ENCODE results near the gene CES3. TPM values are rescaled to one million over a fixed set of nuclear protein-coding genes. Genes with fewer than 3 reads are reported as not detected.

CES3 gene, protein sequence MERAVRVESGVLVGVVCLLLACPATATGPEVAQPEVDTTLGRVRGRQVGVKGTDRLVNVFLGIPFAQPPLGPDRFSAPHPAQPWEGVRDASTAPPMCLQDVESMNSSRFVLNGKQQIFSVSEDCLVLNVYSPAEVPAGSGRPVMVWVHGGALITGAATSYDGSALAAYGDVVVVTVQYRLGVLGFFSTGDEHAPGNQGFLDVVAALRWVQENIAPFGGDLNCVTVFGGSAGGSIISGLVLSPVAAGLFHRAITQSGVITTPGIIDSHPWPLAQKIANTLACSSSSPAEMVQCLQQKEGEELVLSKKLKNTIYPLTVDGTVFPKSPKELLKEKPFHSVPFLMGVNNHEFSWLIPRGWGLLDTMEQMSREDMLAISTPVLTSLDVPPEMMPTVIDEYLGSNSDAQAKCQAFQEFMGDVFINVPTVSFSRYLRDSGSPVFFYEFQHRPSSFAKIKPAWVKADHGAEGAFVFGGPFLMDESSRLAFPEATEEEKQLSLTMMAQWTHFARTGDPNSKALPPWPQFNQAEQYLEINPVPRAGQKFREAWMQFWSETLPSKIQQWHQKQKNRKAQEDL
- total RNA-seq: under 1 TPM in 2 of 3 donors, not detected in 1; 0.10 to 0.30 TPM

GRCh38 chr16:66961065-66961744, at the start of gene CES3:
TSS of gene CES3 (plus strand) at chr16:66961266. CDS start at chr16:66961308, 42 bp downstream.
- peak; percentile 42 for DNase-seq
- H3K9me3 Mint-ChIP-seq: no peaks in the 10 kb centered on the region
- H3K27me3 Mint-ChIP-seq (ENCODE audit: low read depth): no peaks in the 10 kb centered on the region
- H3K4me3 Mint-ChIP-seq: no peak within 1 kb of the TSS
- no peaks in the 10 kb centered on the region for H3K36me3 Mint-ChIP-seq (ENCODE audit: insufficient read depth)
- peaks cover 9% of the 10 kb centered on the region for H3K4me1 Mint-ChIP-seq (ENCODE audit: low read depth)
- peak; percentile 95 to 96 for ATAC-seq

- H3K4me1 Mint-ChIP-seq (ENCODE audit: low read depth): no peaks in the 10 kb centered on the region
- no peak overlapping the region for H3K4me3 Mint-ChIP-seq
- ATAC-seq (no peak), DNase-seq (no peak)
- no peaks in the 10 kb centered on the region for H3K36me3 Mint-ChIP-seq (ENCODE audit: insufficient read depth)
- H3K9me3 Mint-ChIP-seq: no peaks in the 10 kb centered on the region
- H3K27me3 Mint-ChIP-seq (ENCODE audit: low read depth): no peaks in the 10 kb centered on the region
These were observed 49.3 kb upstream of the CES3 start for GRCh38 chr16:66911801-66912200.

DNA sequence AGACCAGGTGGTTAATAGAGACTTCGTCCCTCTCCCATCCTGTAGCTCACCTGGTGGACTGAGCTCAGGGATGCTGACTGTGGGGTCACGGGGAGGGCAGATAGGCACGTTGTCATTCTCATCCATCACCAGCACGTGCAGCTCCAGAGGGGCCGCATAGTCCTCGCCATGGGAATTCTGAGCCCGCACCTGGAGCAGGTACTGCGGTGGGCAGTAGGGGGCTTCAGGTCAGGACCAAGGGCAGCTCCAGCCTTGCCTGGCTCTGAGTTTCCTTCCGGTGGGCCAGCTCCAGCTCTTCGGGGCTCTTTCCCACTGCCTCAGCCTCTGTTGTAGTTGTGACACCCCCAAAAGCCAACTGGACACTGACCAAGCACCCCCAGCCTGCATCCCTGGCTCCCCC, 48.0 kb upstream of the CES3 start:
- Mint-ChIP-seq H3K4me3 (no peak overlapping the region), H3K4me1 (ENCODE audit: low read depth) (no peaks in the 10 kb centered on the region), H3K27me3 (ENCODE audit: low read depth) (no peaks in the 10 kb centered on the region), H3K36me3 (ENCODE audit: insufficient read depth) (no peaks in the 10 kb centered on the region), H3K9me3 (no peaks in the 10 kb centered on the region)
- no peak for DNase-seq
- no peak for ATAC-seq

DNA sequence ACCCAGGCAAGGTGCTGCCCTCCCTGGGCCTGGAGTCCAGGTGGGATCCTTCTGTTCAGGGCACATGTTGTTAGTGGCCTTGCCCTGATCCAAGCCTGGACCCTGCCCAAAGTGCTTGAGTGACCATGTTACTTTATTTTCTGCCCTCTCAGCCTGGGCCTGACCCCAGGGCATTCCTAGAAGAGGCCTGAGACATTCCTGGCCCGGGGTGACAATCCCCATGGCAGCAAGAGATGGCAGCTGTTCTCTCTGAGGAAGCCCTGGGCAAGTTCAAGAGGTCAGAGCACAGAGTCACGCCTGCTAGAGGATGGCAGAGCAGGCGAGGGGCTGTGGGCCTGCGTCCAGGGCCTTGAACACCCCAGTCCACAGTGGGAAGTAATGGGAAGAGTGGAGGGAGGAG, 47.4 kb upstream of the CES3 start:
- Mint-ChIP-seq H3K27me3 (ENCODE audit: low read depth) (no peaks in the 10 kb centered on the region), H3K4me3 (no peak overlapping the region), H3K9me3 (no peaks in the 10 kb centered on the region), H3K36me3 (ENCODE audit: insufficient read depth) (no peaks in the 10 kb centered on the region), H3K4me1 (ENCODE audit: low read depth) (no peaks in the 10 kb centered on the region)
- ATAC-seq (no peak), DNase-seq (no peak)

DNA sequence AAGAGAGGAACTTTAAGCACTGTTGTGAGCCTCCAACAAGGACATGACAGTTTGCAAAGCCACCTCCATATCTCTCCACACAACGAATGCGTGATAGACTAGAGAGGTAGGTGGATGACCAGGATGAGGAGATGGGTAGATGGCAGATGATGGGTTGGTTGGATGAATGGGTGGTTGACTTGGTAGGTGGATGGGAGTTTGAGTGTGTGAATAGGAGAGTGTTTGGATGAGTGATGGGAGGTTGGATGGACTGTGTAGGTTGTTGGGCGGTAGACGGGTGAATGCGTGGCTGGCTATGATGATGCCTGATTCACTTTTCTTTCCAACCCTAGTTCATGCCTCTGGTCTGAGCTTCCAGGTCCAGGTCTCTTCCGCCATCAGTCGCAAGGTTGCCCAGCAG, 46.5 kb upstream of the CES3 start:
- H3K36me3 Mint-ChIP-seq (ENCODE audit: insufficient read depth): no peaks in the 10 kb centered on the region

GRCh38 chr16:66915041-66915440, 46.0 kb upstream of the CES3 start:
- ATAC-seq (no peak), DNase-seq (no peak)
- no peaks in the 10 kb centered on the region for H3K27me3 Mint-ChIP-seq (ENCODE audit: low read depth)
- no peaks in the 10 kb centered on the region for H3K4me1 Mint-ChIP-seq (ENCODE audit: low read depth)
- H3K9me3 Mint-ChIP-seq: no peaks in the 10 kb centered on the region
- H3K4me3 Mint-ChIP-seq: no peak overlapping the region
- H3K36me3 Mint-ChIP-seq (ENCODE audit: insufficient read depth): no peaks in the 10 kb centered on the region

More for the DNA sequence above, 46.5 kb upstream of the CES3 start:
- Mint-ChIP-seq H3K4me3 (no peak overlapping the region), H3K4me1 (ENCODE audit: low read depth) (no peaks in the 10 kb centered on the region), H3K27me3 (ENCODE audit: low read depth) (no peaks in the 10 kb centered on the region), H3K9me3 (no peaks in the 10 kb centered on the region)
- ATAC-seq: no peak
- no peak for DNase-seq

DNA sequence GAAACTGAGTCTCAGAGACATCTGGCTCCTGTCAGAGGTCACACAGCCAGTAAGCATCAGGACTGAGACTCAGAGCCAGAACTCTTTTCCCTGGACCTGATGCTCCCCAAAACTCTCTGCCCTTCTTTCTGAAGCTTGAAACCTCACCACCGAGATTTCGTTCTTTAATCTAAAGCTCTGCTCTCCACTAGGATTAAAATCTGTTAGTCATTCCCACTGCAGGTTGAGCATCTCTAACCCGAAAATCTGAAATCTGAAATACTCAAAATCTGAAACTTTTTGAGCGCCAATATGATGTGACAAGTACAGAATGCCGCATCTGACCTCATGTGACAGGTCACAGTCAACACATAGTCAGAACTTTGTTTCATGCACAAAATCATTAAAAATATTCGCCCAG, 44.5 kb upstream of the CES3 start:
- peaks cover 4% of the 10 kb centered on the region for H3K27me3 Mint-ChIP-seq (ENCODE audit: low read depth)
- H3K4me3 Mint-ChIP-seq: no peak overlapping the region
- H3K9me3 Mint-ChIP-seq: no peaks in the 10 kb centered on the region
- DNase-seq (no peak), ATAC-seq (no peak)
- H3K36me3 Mint-ChIP-seq (ENCODE audit: insufficient read depth): no peaks in the 10 kb centered on the region
- no peaks in the 10 kb centered on the region for H3K4me1 Mint-ChIP-seq (ENCODE audit: low read depth)

DNA sequence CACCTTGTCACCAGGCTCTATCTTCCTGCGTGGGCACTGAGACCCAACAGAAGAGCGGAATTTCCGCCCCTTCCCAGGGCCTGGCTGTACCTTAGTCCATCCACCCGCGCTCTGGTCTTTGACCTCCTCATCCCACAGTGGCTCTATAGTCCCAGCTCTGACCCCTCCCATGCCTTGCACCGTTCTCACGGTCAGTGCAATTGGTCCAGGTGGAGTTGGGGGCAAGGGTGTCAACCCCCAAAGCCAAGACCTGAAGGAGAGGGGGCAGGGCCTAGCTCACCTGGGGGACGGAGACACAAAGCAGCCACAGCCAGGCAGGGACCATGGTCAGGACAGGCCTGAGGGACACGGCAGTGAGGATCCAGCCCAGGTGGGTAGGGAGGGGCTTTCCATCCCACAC, 43.3 kb upstream of the CES3 start:
- H3K4me3 Mint-ChIP-seq: no peak overlapping the region
- peaks cover 8% of the 10 kb centered on the region for H3K27me3 Mint-ChIP-seq (ENCODE audit: low read depth)
- H3K9me3 Mint-ChIP-seq: no peaks in the 10 kb centered on the region
- H3K36me3 Mint-ChIP-seq (ENCODE audit: insufficient read depth): no peaks in the 10 kb centered on the region
- ATAC-seq (no peak), DNase-seq (no peak)
- no peaks in the 10 kb centered on the region for H3K4me1 Mint-ChIP-seq (ENCODE audit: low read depth)

DNA sequence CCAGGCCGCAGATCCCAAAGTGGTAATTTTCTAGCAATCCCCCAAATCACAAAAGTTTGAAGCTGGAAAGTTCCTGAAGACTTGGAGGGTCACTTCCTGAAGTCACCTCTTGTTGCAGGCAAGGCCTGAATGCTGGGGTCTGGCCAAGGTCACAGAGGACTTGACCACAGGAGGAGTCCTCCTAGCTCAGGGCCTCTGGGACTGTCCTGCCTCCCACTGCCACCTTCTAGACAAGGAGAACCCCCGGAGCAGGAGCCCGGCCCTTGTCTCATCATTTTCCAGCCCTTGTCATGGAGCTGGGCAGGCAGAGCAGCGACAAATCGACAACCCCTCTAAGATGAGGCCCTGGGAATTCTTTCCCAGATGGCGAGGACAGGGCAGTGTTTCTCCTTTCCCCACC, 42.7 kb upstream of the CES3 start:
- H3K9me3 Mint-ChIP-seq: no peaks in the 10 kb centered on the region
- ATAC-seq: no peak
- H3K27me3 Mint-ChIP-seq (ENCODE audit: low read depth): peaks cover 13% of the 10 kb centered on the region
- H3K4me3 Mint-ChIP-seq: no peak overlapping the region
- no peaks in the 10 kb centered on the region for H3K36me3 Mint-ChIP-seq (ENCODE audit: insufficient read depth)
- no peaks in the 10 kb centered on the region for H3K4me1 Mint-ChIP-seq (ENCODE audit: low read depth)
- no peak for DNase-seq

DNA sequence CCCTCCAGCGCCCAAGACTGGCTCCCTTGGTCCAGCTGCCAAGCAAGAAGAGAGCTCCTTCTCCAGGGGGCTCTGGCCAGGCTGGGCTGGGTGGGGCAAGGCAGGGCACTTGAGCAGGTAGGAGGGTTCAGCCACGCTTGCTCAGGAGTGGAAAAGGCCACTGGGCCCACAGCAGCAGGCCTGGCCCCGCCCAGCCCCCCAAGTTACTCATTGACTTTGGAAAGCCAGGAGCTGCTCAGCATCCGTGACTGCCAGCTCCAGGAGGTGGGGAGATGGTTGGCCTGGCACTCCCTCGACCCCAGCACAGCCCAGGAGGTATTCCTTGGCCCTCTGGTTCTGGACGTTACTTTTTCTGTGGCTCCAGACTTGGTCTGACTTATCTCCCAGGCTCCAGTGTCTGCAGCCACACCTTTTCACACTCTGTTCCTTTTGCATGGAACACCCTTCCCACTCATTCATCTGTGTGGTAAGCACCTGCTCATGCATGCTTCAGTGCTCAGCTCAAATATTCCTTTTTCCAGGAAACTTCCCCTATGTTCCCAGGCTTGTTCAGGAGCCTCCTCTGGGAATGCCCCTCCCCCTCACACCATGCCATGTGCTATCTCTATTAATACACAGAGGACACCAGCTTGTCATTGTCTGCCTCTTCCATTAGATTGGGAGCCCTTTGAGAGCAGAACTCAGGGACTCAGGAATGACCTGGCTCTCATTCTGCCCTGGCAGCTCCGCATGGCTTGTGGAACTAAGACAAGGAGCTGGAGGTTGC, 42.1 kb upstream of the CES3 start, which contains the start of gene CDH16:
CDH16 (minus strand) TSS at position 83 of the 766 bp plus-strand sequence. CDS start 820 bp downstream, outside the sequence.
- DNase-seq: no peak
- no peak for ATAC-seq
- Mint-ChIP-seq H3K36me3 (ENCODE audit: insufficient read depth) (no peaks in the 10 kb centered on the region), H3K27me3 (ENCODE audit: low read depth) (peaks cover 19% of the 10 kb centered on the region), H3K4me3 (no peak within 1 kb of the TSS), H3K4me1 (ENCODE audit: low read depth) (no peaks in the 10 kb centered on the region), H3K9me3 (no peaks in the 10 kb centered on the region)

DNA sequence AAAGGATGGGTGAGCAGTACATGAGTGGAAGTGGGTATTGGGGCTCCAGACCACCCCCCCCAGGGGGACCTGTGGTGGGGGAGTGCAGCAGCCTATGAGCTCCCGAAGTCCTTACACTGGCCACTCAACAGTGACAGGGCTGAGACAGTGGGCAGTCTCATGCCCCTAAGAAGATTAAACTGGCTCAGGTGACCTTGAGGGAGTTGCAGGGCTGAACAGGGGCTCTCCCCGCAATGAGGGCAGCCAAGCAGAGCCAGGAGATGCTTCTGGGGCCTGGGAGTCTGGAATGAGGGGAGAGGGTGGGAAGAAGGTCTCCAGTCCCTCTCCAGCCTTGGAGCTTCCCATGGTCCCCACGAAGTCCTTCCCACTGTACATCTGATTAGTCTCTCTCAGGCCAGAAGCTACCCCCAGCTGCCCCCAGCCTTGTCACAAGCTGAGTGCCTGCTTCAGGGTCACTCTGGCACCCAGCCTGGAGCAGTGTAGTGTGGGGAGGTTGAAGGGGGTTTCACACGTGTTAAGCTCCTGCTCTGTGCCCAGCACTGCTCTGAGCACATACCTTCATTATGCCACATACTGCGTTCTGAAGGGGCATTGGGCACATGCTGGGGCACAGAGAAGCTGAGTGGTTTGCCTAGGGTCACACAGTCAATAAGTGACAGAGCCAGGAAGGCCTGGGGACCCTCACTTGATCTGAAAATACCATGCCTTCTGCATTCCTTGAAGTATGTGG, 41.3 kb upstream of the CES3 start:
- H3K4me1 Mint-ChIP-seq (ENCODE audit: low read depth): no peaks in the 10 kb centered on the region
- DNase-seq: no peak
- peaks cover 24% of the 10 kb centered on the region for H3K27me3 Mint-ChIP-seq (ENCODE audit: low read depth)
- H3K9me3 Mint-ChIP-seq: no peaks in the 10 kb centered on the region
- H3K4me3 Mint-ChIP-seq: no peak overlapping the region
- H3K36me3 Mint-ChIP-seq (ENCODE audit: insufficient read depth): no peaks in the 10 kb centered on the region
- ATAC-seq: no peak

DNA sequence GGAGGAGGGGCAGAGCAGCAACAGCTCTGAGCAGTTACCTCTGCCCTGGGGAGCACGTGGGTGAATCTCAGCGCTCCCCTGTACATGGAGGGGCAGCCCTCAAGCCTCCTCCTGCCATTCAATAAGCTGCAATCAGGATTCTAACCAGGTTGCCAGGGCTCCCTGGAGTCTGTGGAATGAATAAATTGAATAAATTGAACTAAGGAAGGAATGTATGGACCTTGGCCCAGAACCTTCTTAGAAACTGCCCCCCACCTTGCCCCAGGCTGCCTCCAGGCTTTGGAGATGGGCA, 40.8 kb upstream of the CES3 start:
- no peaks in the 10 kb centered on the region for H3K36me3 Mint-ChIP-seq (ENCODE audit: insufficient read depth)
- no peaks in the 10 kb centered on the region for H3K4me1 Mint-ChIP-seq (ENCODE audit: low read depth)
- H3K9me3 Mint-ChIP-seq: no peaks in the 10 kb centered on the region

GRCh38 chr16:66920924-66921680, 40.0 kb upstream of the CES3 start:
- H3K27me3 Mint-ChIP-seq (ENCODE audit: low read depth): peaks cover 34% of the 10 kb centered on the region
- H3K4me3 Mint-ChIP-seq: no peak overlapping the region
- ATAC-seq (no peak), DNase-seq (no peak)
- H3K36me3 Mint-ChIP-seq (ENCODE audit: insufficient read depth): no peaks in the 10 kb centered on the region
- no peaks in the 10 kb centered on the region for H3K9me3 Mint-ChIP-seq
- peaks cover 6% of the 10 kb centered on the region for H3K4me1 Mint-ChIP-seq (ENCODE audit: low read depth)

More for the DNA sequence above, 40.8 kb upstream of the CES3 start:
- DNase-seq (no peak), ATAC-seq (no peak)
- H3K27me3 Mint-ChIP-seq (ENCODE audit: low read depth): peaks cover 25% of the 10 kb centered on the region
- H3K4me3 Mint-ChIP-seq: no peak overlapping the region

All from activated T-cell treated with anti-CD3 and anti-CD28 coated beads, Interleukin-2, amount 50 U/mL, for 4 hours (primary cell).